Subcutaneous adipose tissue (tissue), 4 donors: Measurements from ENCODE around the gene KCTD3. TPM values are rescaled to one million over a fixed set of nuclear protein-coding genes. Genes with fewer than 3 reads are reported as not detected.

Experiments used
- CTCF ChIP-seq: fragments of 450-650 bp; IDR thresholded peaks from one replicate; pipeline ENCODE4 v1.5.1; 2016; ENCODE audit warnings: low read depth, mild to moderate bottlenecking, control low read depth, antibody characterized with exemption, moderate library complexity
- total RNA-seq, 4 donors: library from RNA; depleted of rRNA; stranded (reverse); fragments of >200 nt; gene quantifications; one replicate each; pipeline ENCODE4 v1.1.0, GENCODE V29; 2016

Gene KCTD3
- total RNA-seq, 4 donors from 2014 or later, result 56.1 to 79.2 (median 65.1) TPM

GRCh38 chr1:215597961-215598360, 30.9 kb downstream of the KCTD3 start:
- no peak for TF ChIP-seq CTCF

- TF ChIP-seq CTCF, result no peak
These were observed 32.4 kb downstream of the KCTD3 start for GRCh38 chr1:215599418-215600074.

GRCh38 chr1:215600258-215600792, 33.2 kb downstream of the KCTD3 start:
- TF ChIP-seq CTCF, result no peak

- TF ChIP-seq CTCF, result no peak
These were observed 33.8 kb downstream of the KCTD3 start for GRCh38 chr1:215600867-215601266.

- TF ChIP-seq CTCF, result no peak
These were observed 34.2 kb downstream of the KCTD3 start for GRCh38 chr1:215601276-215601675.

- no peak for TF ChIP-seq CTCF
These were observed 36.2 kb downstream of the KCTD3 start for GRCh38 chr1:215603319-215603718.

GRCh38 chr1:215605011-215605621, 38.0 kb downstream of the KCTD3 start:
- no peak for TF ChIP-seq CTCF
